ENCODE data around the gene CXXC1. TPM values are rescaled to one million over a fixed set of nuclear protein-coding genes. Genes with fewer than 3 reads are reported as not detected.

Gene CXXC1
- total and polyA plus RNA-seq, 4 donors, result 39.2 to 77.5 (median 70.4) TPM

DNA sequence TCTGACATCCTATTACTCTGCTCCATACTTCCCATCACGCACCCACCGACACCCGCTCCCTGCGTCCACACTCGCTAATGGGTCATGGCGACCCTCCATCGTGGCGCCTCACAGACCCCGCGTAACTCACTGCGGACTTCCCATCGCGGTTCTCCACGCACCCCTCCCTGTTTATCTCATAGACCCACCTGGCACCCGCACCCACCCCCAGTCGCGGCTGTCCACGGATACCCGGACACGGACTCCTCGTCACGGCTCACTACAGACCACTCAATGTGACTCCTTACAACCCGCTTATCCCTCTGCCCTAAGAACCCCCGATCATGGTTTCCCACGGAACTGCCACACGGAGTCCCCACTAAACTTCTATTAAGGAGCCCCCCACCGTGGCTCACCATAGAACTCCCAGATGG lies 458 bp downstream of the CXXC1 start:
- Histone ChIP-seq H3K36me3 (ENCODE audit: control insufficient read depth in 4 of 4, insufficient read depth in 4 of 4, low read length in 4 of 4) (peaks cover 7 to 36% (median 15%) of the 10 kb centered on the region in 4 donors), H3K27me3 (ENCODE audit: control insufficient read depth in 3 of 3, insufficient read depth in 3 of 3, low read length in 2 of 3) (no peaks in the 10 kb centered on the region), H3K27ac (ENCODE audit: low read depth in 1 of 2, low read length in 1 of 2) (peak overlapping the region; percentile 79 to 96), H3K9me3 (ENCODE audit: control insufficient read depth in 4 of 4, insufficient read depth in 3 of 4, low read length in 3 of 4) (no peaks in the 10 kb centered on the region), H3K4me1 (ENCODE audit: control insufficient read depth in 5 of 5, insufficient read depth in 5 of 5, low read length in 5 of 5) (peaks cover 0 to 13% (median 0%) of the 10 kb centered on the region in 5 donors), H3K9ac (ENCODE audit: insufficient read depth in 1 of 2, low read length in 2 of 2) (peak overlapping the region; percentile 75 to 80), H3K4me3 (peak overlapping the region; percentile 90)
- WGBS, 2 donors, result 0 to 2% methylated on average over 27 of the region's 27 CpGs
- ATAC-seq (ENCODE audit: insufficient read depth, low FRiP score) (no peak), DNase-seq (no peak)
- TF ChIP-seq, protein P1, sequence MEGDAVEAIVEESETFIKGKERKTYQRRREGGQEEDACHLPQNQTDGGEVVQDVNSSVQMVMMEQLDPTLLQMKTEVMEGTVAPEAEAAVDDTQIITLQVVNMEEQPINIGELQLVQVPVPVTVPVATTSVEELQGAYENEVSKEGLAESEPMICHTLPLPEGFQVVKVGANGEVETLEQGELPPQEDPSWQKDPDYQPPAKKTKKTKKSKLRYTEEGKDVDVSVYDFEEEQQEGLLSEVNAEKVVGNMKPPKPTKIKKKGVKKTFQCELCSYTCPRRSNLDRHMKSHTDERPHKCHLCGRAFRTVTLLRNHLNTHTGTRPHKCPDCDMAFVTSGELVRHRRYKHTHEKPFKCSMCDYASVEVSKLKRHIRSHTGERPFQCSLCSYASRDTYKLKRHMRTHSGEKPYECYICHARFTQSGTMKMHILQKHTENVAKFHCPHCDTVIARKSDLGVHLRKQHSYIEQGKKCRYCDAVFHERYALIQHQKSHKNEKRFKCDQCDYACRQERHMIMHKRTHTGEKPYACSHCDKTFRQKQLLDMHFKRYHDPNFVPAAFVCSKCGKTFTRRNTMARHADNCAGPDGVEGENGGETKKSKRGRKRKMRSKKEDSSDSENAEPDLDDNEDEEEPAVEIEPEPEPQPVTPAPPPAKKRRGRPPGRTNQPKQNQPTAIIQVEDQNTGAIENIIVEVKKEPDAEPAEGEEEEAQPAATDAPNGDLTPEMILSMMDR (IDR thresholded peaks at IDR 0.05; ENCODE audit: control extremely low read depth, extremely low read depth), result no peak

DNA sequence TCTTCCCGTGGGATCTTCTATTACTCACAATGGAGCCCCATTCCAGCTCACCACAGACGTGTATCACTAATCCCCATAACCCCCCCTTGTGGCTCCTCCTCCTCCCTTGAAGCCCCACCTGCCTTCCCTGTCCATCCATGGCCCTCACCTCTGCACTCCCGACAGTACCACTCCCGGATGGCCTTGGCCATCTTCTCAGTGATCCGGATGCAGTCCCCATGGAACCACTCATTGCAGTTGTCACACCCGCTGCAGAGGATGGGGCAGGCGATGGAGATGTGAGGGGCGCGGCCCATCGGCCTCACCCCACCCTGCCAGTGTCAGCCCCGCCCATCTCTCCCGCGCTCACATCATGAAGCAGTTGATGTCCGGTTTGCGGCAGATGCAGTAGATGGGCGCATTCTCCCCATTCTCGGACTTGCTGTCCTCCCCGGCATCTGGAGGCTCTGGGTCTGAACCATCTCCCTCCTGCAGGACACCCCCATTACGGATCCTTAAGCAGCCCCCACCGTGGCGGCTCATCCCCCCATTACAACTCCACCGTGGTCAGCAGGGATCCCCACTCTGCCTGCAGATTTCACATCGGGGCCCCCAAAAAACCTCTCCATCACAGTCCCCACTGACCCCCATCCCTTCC lies 983 bp downstream of the CXXC1 start:
- peak overlapping the region; percentile 79 to 96 for H3K27ac ChIP-seq (ENCODE audit: low read depth in 1 of 2, low read length in 1 of 2)
- peaks cover 0 to 15% (median 0%) of the 10 kb centered on the region in 5 donors for H3K4me1 ChIP-seq (ENCODE audit: control insufficient read depth in 5 of 5, insufficient read depth in 5 of 5, low read length in 5 of 5)
- DNase-seq (peak in 1 of 3 donors; percentile 26), ATAC-seq (ENCODE audit: insufficient read depth, low FRiP score) (no peak)
- peak overlapping the region in 1 of 2 donors; percentile 80 for H3K9ac ChIP-seq (ENCODE audit: insufficient read depth in 1 of 2, low read length in 2 of 2)
- 31 to 33% methylated on average over 23 of the region's 23 CpGs for WGBS, 2 donors
- TF ChIP-seq, protein P1 (IDR thresholded peaks at IDR 0.05; ENCODE audit: control extremely low read depth, extremely low read depth), result no peak
- no peaks in the 10 kb centered on the region for H3K9me3 ChIP-seq (ENCODE audit: control insufficient read depth in 4 of 4, insufficient read depth in 3 of 4, low read length in 3 of 4)
- peaks cover 7 to 36% (median 16%) of the 10 kb centered on the region in 4 donors for H3K36me3 ChIP-seq (ENCODE audit: control insufficient read depth in 4 of 4, insufficient read depth in 4 of 4, low read length in 4 of 4)
- no peaks in the 10 kb centered on the region for H3K27me3 ChIP-seq (ENCODE audit: control insufficient read depth in 3 of 3, insufficient read depth in 3 of 3, low read length in 2 of 3)
- H3K4me3 ChIP-seq, result peak overlapping the region; percentile 90

DNA sequence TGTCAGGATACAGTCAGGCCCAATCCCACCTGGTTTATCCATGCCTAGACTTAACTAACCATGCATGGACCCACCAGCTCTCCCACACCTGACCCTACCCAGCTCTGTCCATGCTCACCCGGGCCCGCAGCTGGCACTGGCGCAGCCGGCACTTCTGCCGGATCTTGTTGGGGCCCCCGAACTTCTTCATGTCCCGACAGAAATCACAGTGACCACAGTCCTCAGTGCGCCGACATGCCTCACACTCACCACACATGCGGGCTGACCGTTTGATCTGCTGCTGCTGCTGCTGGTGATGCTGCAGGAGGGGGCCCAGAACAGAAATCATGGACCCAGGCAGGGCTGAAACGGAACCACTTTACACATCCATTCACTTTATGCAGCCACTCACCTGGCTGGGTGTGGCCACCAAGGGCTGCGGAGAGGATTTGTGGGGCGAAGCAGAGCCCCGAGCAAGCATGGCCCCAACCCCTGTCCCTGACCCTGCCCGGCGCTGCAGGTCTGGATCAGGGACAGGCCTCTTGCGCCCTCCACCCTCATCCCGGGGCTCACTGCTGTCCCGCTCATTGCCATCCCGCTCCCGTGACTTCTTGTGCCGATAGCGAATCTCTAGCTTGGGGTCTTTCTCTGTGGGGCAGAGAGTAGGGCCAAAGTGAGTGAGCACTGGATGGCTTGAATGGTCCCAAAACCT lies 1.7 kb downstream of the CXXC1 start:
- Histone ChIP-seq H3K36me3 (ENCODE audit: control insufficient read depth in 4 of 4, insufficient read depth in 4 of 4, low read length in 4 of 4) (peaks cover 7 to 36% (median 16%) of the 10 kb centered on the region in 4 donors), H3K4me3 (no peak overlapping the region), H3K4me1 (ENCODE audit: control insufficient read depth in 5 of 5, insufficient read depth in 5 of 5, low read length in 5 of 5) (peaks cover 0 to 15% (median 0%) of the 10 kb centered on the region in 5 donors), H3K27ac (ENCODE audit: low read depth in 1 of 2, low read length in 1 of 2) (peak overlapping the region in 1 of 2 donors; percentile 5), H3K27me3 (ENCODE audit: control insufficient read depth in 3 of 3, insufficient read depth in 3 of 3, low read length in 2 of 3) (no peaks in the 10 kb centered on the region), H3K9ac (ENCODE audit: insufficient read depth in 1 of 2, low read length in 2 of 2) (no peak overlapping the region), H3K9me3 (ENCODE audit: control insufficient read depth in 4 of 4, insufficient read depth in 3 of 4, low read length in 3 of 4) (no peaks in the 10 kb centered on the region)
- TF ChIP-seq, protein P1 (IDR thresholded peaks at IDR 0.05; ENCODE audit: control extremely low read depth, extremely low read depth), result no peak
- 97 to 98% methylated on average over 24 of the region's 24 CpGs for WGBS, 2 donors
- ATAC-seq (ENCODE audit: insufficient read depth, low FRiP score) (no peak), DNase-seq (no peak)
